H9 (cell line): ENCODE results near the gene GINM1. TPM values are rescaled to one million over a fixed set of nuclear protein-coding genes. Genes with fewer than 3 reads are reported as not detected.

Experiments
- DNase-seq: peaks from one replicate; pipeline ENCODE4 v3.0.0-alpha.2; 2017
- H2AFZ ChIP-seq: one replicate; pipeline ENCODE4 v1.6.1; 2013; ENCODE audit warnings: mild to moderate bottlenecking, low read length, control low read depth, moderate library complexity
- H2AK5ac ChIP-seq: 2 replicates; pipeline ENCODE4 v1.6.1; 2013; ENCODE audit warnings: low read length, control low read depth, mixed read lengths; ENCODE audit not compliant: insufficient read length
- H2BK120ac ChIP-seq: one replicate; pipeline ENCODE4 v1.6.1; 2013; ENCODE audit warnings: low read depth, mild to moderate bottlenecking, low read length, control low read depth, inconsistent platforms; ENCODE audit not compliant: poor library complexity, severe bottlenecking
- H2BK12ac ChIP-seq: 2 replicates; pipeline ENCODE4 v1.6.1; 2013; ENCODE audit warnings: low read length, control low read depth, mixed read lengths, low read depth; ENCODE audit not compliant: insufficient read length
- H2BK15ac ChIP-seq: 2 replicates; pipeline ENCODE4 v1.6.1; 2013; ENCODE audit warnings: low read depth, low read length, control low read depth
- H2BK20ac ChIP-seq: one replicate; pipeline ENCODE4 v1.6.1; 2013; ENCODE audit warnings: low read depth, mild to moderate bottlenecking, low read length, control low read depth, inconsistent platforms; ENCODE audit not compliant: poor library complexity, severe bottlenecking
- H2BK5ac ChIP-seq: 2 replicates; pipeline ENCODE4 v1.6.1; 2013; ENCODE audit warnings: low read length, control low read depth, mixed read lengths; ENCODE audit not compliant: insufficient read length
- H3K14ac ChIP-seq: 2 replicates; pipeline ENCODE4 v1.6.1; 2013; ENCODE audit warnings: low read length, control low read depth; ENCODE audit not compliant: insufficient read depth
- H3K18ac ChIP-seq: 2 replicates; pipeline ENCODE4 v1.6.1; 2013; ENCODE audit warnings: low read depth, mild to moderate bottlenecking, mixed read lengths, low read length, control low read depth; ENCODE audit not compliant: insufficient read length
- H3K23ac ChIP-seq: 2 replicates; pipeline ENCODE4 v1.6.1; 2013; ENCODE audit warnings: low read length, control low read depth, mixed read lengths, low read depth; ENCODE audit not compliant: insufficient read length
- H3K23me2 ChIP-seq: 2 replicates; pipeline ENCODE4 v1.6.1; 2013; ENCODE audit warnings: low read depth, mild to moderate bottlenecking, mixed read lengths, low read length, control low read depth; ENCODE audit not compliant: insufficient read length, poor library complexity, severe bottlenecking
- H3K27ac ChIP-seq: 2 replicates; pipeline ENCODE4 v1.5.1; 2013; ENCODE audit warnings: low read length, control low read depth, mixed read lengths, low read depth; ENCODE audit not compliant: insufficient read length
- H3K27me3 ChIP-seq: 2 replicates; pipeline ENCODE4 v1.6.1; 2013; ENCODE audit warnings: low read length, control low read depth, inconsistent platforms; ENCODE audit not compliant: insufficient read depth
- H3K4ac ChIP-seq: 2 replicates; pipeline ENCODE4 v1.6.1; 2013; ENCODE audit warnings: low read depth, mild to moderate bottlenecking, control low read depth, inconsistent platforms, low read length, moderate library complexity
- H3K4me1 ChIP-seq: 2 replicates; pipeline ENCODE4 v1.6.1; 2013; ENCODE audit warnings: low read length, control low read depth, inconsistent platforms; ENCODE audit not compliant: insufficient read depth
- H3K4me2 ChIP-seq: 2 replicates; pipeline ENCODE4 v1.6.1; 2013; ENCODE audit warnings: low read length, control low read depth, mixed read lengths; ENCODE audit not compliant: insufficient read length, insufficient read depth
- H3K56ac ChIP-seq: 2 replicates; pipeline ENCODE4 v1.6.1; 2013; ENCODE audit warnings: low read depth, mild to moderate bottlenecking, mixed read lengths, low read length, control low read depth; ENCODE audit not compliant: insufficient read length
- H3K79me1 ChIP-seq: 2 replicates; pipeline ENCODE4 v1.6.1; 2013; ENCODE audit warnings: low read depth, mild to moderate bottlenecking, moderate library complexity, low read length, control low read depth, inconsistent platforms; ENCODE audit not compliant: insufficient read depth, poor library complexity, severe bottlenecking
- H3K79me2 ChIP-seq: 2 replicates; pipeline ENCODE4 v1.6.1; 2013; ENCODE audit warnings: low read length, control low read depth, inconsistent platforms; ENCODE audit not compliant: insufficient read depth
- H3K9ac ChIP-seq: 2 replicates; pipeline ENCODE4 v1.6.1; 2013; ENCODE audit warnings: low read length, control low read depth, mixed read lengths; ENCODE audit not compliant: insufficient read length; ENCODE audit errors: extremely low read depth
- H3K9me3 ChIP-seq: one replicate; pipeline ENCODE4 v1.6.1; 2013; ENCODE audit warnings: low read depth, low read length, inconsistent platforms; ENCODE audit not compliant: control insufficient read depth
- H3T11ph ChIP-seq: one replicate; pipeline ENCODE4 v1.6.1; 2013; ENCODE audit warnings: mild to moderate bottlenecking, low read length, control low read depth, inconsistent platforms
- H4K20me1 ChIP-seq: one replicate; pipeline ENCODE4 v1.6.1; 2013; ENCODE audit not compliant: control insufficient read depth, insufficient read length, insufficient read depth
- H4K5ac ChIP-seq: 2 replicates; pipeline ENCODE4 v1.6.1; 2013; ENCODE audit warnings: low read depth, mild to moderate bottlenecking, mixed read lengths, low read length, control low read depth; ENCODE audit not compliant: insufficient read length
- H4K8ac ChIP-seq: replicated peaks from 2 replicates; pipeline ENCODE4 v1.6.1; 2013; ENCODE audit warnings: low read length, control low read depth, mixed read lengths, low read depth; ENCODE audit not compliant: insufficient read length
- H4K91ac ChIP-seq: 2 replicates; pipeline ENCODE4 v1.6.1; 2013; ENCODE audit warnings: low read depth, mild to moderate bottlenecking, moderate library complexity, mixed read lengths, low read length, control low read depth; ENCODE audit not compliant: insufficient read length
- H3K27ac Mint-ChIP-seq, 3 experiments: 2 replicates in 2 of 3; 3 replicates in 1 of 3; pipeline ENCODE4 v1.8.0; 2020 to 2021; ENCODE audit warnings: mixed read lengths in 3 of 3, mild to moderate bottlenecking in 1 of 3, moderate library complexity in 1 of 3
- H3K27me3 Mint-ChIP-seq: 2 replicates; pipeline ENCODE4 v1.8.0; 2021; ENCODE audit warnings: low read depth, mild to moderate bottlenecking, moderate library complexity, mixed read lengths
- H3K36me3 Mint-ChIP-seq, 3 experiments: 2 replicates in 2 of 3; 3 replicates in 1 of 3; pipeline ENCODE4 v1.8.0; 2020 to 2021; ENCODE audit warnings: low read depth in 3 of 3, mixed read lengths in 3 of 3; ENCODE audit not compliant: insufficient read depth in 1 of 3
- H3K4me1 Mint-ChIP-seq, 2 experiments: 2 replicates each; pipeline ENCODE4 v1.8.0; 2020; ENCODE audit warnings: mixed read lengths in 2 of 2
- H3K4me3 Mint-ChIP-seq, 2 experiments: 2 replicates in 1 of 2; 3 replicates in 1 of 2; pipeline ENCODE4 v1.8.0; 2020 to 2021; ENCODE audit warnings: mild to moderate bottlenecking in 2 of 2, mixed read lengths in 2 of 2, moderate library complexity in 1 of 2
- H3K9me3 Mint-ChIP-seq, 2 experiments: 2 replicates in 1 of 2; 3 replicates in 1 of 2; pipeline ENCODE4 v1.8.0; 2020; ENCODE audit warnings: mild to moderate bottlenecking in 2 of 2, mixed read lengths in 2 of 2, moderate library complexity in 1 of 2
- CTCF ChIP-seq: fragments of 200-600 bp; sonication (generic); conservative IDR thresholded peaks from 3 replicates; pipeline ENCODE4 v1.8.0; 2021; ENCODE audit warnings: antibody characterized with exemption, mild to moderate bottlenecking
- WGBS: extraction: QIAGEN DNeasy Blood & Tissue Kit; methylation state at CpG from one replicate; pipeline ENCODE4 v1.1.7; 2013; ENCODE audit warnings: missing lambda C conversion rate, low lambda C conversion rate, mixed read lengths; ENCODE audit not compliant: insufficient read length; ENCODE audit errors: extremely low coverage; 5-methylcytosine and 5-hydroxymethylcytosine counted together
- total RNA-seq: library from RNA; stranded (reverse); gene quantifications from 2 replicates; pipeline ENCODE4 v1.2.1, GENCODE V29; 2021

The GINM1 gene
- total RNA-seq, 1 experiment from 2014 or later = 24.5 TPM

- Histone ChIP-seq H2AK5ac (no peak overlapping the region), H3K9ac (no peak overlapping the region), H2AFZ (no peak overlapping the region), H3K18ac (no peak overlapping the region), H2BK12ac (no peak overlapping the region), H3K79me2 (no peaks in the 10 kb centered on the region), H3K14ac (no peak overlapping the region), H3K4me2 (no peak overlapping the region), H3K23ac (no peak overlapping the region), H3K9me3 (no peaks in the 10 kb centered on the region), H3K23me2 (no peaks in the 10 kb centered on the region), H2BK15ac (no peak overlapping the region), H3K56ac (no peak overlapping the region), H4K5ac (no peak overlapping the region), H3K4me1 (no peaks in the 10 kb centered on the region), H3K4ac (no peak overlapping the region), H4K8ac (no peak overlapping the region), H2BK120ac (no peak overlapping the region), H3K27ac (no peak overlapping the region), H4K20me1 (no peaks in the 10 kb centered on the region), H3K79me1 (no peaks in the 10 kb centered on the region), H3T11ph (no peak overlapping the region), H2BK20ac (no peak overlapping the region), H4K91ac (no peak overlapping the region), H3K27me3 (no peaks in the 10 kb centered on the region), H2BK5ac (no peak overlapping the region)
- H3K36me3 Mint-ChIP-seq = peaks cover 3 to 22% (median 12%) of the 10 kb centered on the region in 3 experiments
- H3K4me1 Mint-ChIP-seq = no peaks in the 10 kb centered on the region
- no CpG with 5 or more reads among the region's 7 CpGs for WGBS
- H3K4me3 Mint-ChIP-seq = no peak overlapping the region
- no peak for DNase-seq
- peaks cover 2 to 6% of the 10 kb centered on the region in 2 experiments; a peak in 2 of 5 replicates for H3K9me3 Mint-ChIP-seq
- peak overlapping the region; percentile 47 to 67 (median 53); a peak in 2 of 7 replicates for H3K27ac Mint-ChIP-seq
- no peaks in the 10 kb centered on the region for H3K27me3 Mint-ChIP-seq
- TF ChIP-seq CTCF = no peak
These were observed 42.3 kb downstream of the GINM1 start for GRCh38 chr6:149608381-149608982.
